22Rv1 (cell line): ENCODE data around the gene SORCS2.

Source experiments
- H3K27ac ChIP-seq: fragments of 450-650 bp; 2 replicates; pipeline ENCODE4 v1.5.1; 2017
- ZFX ChIP-seq: fragments of 450-650 bp; IDR thresholded peaks from 2 replicates; pipeline ENCODE4 v1.6.1; 2017; ENCODE audit warnings: antibody characterized with exemption, borderline replicate concordance
- TF ChIP-seq, protein P1 (sequence below): fragments of 450-650 bp; IDR thresholded peaks from 2 replicates; pipeline ENCODE4 v1.5.1; 2017; ENCODE audit warnings: mild to moderate bottlenecking

Gene SORCS2

DNA sequence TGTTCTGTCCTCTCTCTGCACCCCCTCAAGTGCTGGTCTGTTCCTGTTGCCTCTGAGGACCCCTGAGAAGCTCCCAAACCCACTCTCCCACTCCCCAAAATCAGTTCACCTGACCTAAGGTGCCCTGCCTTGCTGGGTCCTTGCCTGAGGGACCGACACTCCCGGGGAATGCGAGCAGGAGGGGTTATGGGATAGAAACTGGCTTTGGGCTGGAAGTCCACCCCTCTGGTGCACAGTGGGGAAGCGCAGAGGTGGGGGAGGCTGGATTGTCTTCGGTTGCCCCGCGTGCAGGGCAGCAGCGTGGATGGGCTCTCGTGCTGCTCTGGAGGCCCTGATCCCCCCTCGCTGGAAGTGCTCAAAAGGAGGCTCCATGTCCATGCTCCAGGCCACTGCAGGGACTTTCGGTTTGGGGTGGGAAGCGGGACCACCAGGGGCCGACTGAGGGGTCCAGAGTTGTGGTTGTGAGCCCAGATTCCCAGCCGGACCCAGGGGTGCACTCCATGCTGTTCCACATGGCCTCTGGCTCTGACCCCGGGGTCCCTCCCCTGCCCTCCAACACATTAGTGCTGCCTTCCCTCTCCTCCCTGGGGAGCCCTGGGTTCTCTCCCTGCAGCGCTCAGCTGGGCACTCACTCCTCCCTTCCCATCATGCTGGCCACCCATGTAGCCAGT lies 7.6 kb downstream of the SORCS2 start:
- TF ChIP-seq, protein P1, sequence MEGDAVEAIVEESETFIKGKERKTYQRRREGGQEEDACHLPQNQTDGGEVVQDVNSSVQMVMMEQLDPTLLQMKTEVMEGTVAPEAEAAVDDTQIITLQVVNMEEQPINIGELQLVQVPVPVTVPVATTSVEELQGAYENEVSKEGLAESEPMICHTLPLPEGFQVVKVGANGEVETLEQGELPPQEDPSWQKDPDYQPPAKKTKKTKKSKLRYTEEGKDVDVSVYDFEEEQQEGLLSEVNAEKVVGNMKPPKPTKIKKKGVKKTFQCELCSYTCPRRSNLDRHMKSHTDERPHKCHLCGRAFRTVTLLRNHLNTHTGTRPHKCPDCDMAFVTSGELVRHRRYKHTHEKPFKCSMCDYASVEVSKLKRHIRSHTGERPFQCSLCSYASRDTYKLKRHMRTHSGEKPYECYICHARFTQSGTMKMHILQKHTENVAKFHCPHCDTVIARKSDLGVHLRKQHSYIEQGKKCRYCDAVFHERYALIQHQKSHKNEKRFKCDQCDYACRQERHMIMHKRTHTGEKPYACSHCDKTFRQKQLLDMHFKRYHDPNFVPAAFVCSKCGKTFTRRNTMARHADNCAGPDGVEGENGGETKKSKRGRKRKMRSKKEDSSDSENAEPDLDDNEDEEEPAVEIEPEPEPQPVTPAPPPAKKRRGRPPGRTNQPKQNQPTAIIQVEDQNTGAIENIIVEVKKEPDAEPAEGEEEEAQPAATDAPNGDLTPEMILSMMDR, result no peak
- TF ChIP-seq ZFX, result no peak
- H3K27ac ChIP-seq, result no peak overlapping the region

DNA sequence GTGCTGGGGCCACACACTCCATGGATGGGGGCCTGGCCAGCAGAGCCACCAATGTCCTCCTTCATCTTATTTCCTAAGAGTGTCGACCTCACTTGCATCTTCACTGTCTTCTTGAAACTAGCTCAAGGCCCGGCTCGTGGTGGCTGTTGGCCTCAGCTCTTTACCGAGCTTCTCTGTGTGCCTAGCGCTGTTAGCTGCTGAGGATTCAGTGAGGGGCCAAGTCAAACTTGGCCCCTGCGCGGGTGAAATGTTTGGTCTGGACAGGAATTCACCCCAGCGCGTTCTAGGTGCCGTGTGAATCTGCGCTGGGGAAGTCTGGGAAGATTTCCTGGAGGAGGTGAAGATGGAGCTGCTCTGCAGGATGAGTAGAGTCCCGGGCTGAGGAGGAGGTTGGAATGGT lies 8.5 kb downstream of the SORCS2 start:
- no peak for TF ChIP-seq ZFX
- TF ChIP-seq, protein P1, result no peak
- H3K27ac ChIP-seq, result no peak overlapping the region

DNA sequence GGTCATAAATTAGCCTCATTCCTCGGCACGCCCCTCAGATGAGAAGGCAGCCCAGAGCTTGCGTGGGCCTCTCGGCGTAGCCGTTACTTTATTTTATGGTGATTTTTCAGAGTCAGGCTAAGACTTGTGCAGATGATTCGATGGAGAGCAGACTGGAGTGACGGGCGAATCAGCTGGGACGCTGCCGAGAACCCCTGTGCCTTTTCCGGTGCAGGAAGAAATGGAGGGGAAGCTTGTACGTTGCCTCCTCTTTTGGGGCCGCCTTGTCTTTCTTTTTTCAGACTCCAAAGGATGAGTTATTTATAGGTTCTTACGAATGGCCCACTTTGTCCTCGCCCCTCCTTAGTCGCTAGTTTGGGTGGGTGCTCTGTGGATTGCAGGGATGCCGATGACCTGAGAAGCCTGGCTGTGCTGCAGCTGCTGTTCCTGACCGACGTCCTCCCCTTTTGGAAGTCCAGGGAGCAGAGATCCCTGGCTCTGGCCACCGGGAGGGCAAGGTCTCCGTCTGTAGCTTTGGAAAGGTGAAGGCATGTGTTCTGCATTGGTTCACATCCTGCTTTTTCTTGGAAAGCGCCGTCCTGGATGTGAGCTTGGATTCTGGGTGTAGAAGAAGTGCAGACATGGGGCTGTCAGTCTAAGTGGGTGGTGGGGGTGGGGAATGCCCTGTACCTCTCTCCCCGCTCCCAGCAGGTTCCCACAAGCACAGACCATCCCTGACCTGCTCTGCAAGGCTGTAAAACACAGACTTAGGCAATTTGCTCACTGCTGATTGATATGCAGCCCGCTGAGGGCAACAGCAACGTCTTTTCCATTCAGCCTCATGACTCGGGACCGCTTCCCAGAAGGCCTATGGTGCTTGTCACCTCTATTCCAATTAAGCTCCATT lies 9.3 kb downstream of the SORCS2 start:
- H3K27ac ChIP-seq, result no peak overlapping the region
- no peak for TF ChIP-seq ZFX
- TF ChIP-seq, protein P1, result no peak

DNA sequence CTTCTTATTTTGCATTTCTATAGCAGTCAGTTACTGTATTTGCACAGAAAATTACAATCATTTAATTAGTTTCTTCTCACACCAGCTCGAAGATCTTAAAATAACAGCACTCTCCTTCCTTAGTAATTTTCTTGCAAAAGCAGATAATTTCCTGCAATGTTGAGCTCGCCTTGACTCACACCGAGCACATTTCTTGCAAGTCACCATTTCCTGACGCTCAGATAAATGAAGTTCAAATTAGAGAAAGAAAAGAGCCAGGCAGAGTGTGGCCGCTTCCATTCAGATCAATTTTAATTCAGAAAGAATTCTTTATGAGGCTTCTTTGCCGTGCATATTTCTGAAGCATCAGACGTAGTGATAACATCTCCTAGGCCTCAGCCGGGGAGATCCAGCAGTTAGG lies 10.1 kb downstream of the SORCS2 start:
- TF ChIP-seq ZFX, result no peak
- TF ChIP-seq, protein P1, result no peak
- H3K27ac ChIP-seq, result no peak overlapping the region

DNA sequence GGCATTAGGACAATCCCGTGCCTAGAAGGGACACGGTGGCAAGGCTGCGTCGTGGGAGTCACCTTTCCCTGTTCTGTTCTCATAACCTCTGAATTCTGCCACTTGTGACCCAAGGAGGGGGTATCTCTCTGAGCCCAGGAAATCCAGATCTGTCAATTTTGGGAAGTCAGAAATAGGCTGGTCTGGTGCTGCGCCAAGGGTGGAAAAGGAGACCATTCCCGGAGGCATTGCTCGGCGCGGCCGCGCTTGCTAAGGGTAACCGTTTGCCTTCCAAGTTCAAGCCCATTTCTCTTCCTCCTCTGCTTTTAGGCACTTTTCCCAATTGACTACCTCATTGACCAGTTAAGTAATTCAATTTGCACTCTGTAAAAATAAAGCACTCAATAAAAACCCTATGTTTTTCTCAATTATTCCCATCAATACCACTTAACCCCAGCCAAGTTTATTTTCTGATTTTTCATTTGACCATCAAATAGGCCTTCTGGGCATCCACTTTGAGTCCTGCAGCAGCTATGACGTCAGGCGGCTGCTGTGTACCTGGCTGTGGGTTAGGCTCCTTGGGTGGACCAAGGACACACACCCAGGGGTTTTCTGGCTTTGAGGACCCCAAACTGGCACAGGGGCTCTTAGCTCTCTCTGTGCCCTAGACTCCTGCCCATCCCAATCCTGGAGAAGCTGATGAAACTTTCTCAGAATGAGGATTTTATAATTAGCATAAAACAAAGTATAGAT lies 12.5 kb downstream of the SORCS2 start:
- no peak overlapping the region for H3K27ac ChIP-seq
- TF ChIP-seq, protein P1, result no peak
- TF ChIP-seq ZFX, result no peak

DNA sequence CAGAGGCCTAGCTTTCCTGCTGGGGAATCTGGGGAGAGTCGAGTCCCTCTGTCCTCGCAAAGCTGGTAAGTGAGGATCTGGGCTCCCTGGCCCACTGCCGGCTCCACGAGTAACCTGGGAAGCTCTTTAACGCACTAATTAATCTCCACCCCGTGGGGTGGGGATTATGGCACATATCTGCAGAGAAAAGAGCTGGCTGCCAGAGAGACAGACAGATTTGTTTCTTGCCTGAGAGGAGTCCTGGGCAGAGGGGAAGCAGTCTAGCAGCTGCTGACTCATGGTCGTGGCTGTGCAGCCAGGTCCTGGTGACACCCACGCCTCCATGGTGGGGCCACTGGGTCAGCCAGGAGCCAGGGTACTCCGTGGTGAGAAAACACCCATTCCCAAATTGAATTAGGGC lies 14.0 kb downstream of the SORCS2 start:
- no peak overlapping the region for H3K27ac ChIP-seq
- TF ChIP-seq, protein P1, result no peak
- no peak for TF ChIP-seq ZFX
